ENCODE results near the gene TROAP.

- TF ChIP-seq CTCF (conservative IDR thresholded peaks at IDR 0.05; ENCODE audit: low read length) (no peak), EZH2phosphoT487 (IDR thresholded peaks at IDR 0.05; ENCODE audit: borderline replicate concordance, low read depth, low read length) (no peak)
Measured at GRCh38 chr12:49340971-49341776, 18.1 kb downstream of the TROAP start.

All from OCI-LY7 (cell line).